Panc1 (cell line): ENCODE data around the gene BRAF. TPM values are rescaled to one million over a fixed set of nuclear protein-coding genes. Genes with fewer than 3 reads are reported as not detected.

ENCODE experiments used
- ATAC-seq: fragments of 200-7000 bp; cut with Tn5 transposase; 2 replicates; pipeline ENCODE4 v1.9.1; 2020; ENCODE audit warnings: mild to moderate bottlenecking, moderate library complexity
- BruUV-seq: library from RNA; stranded (reverse); fragments of 400-500 nt; replicated peaks from 2 replicates; lab custom pipeline; 2021; lab: Mats Ljungman, UMichigan
- CTCF ChIA-PET: fragments of 300-600 bp; sonication (Branson Sonifier 250); formaldehyde crosslinking; loops from one replicate; lab custom pipeline; 2022; ENCODE audit warnings: antibody characterized with exemption; lab: Charles Lee
- POLR2A ChIA-PET: fragments of 300-600 bp; sonication (Branson Sonifier 250); formaldehyde crosslinking; loops from one replicate; lab custom pipeline; 2022; ENCODE audit warnings: antibody characterized with exemption; lab: Charles Lee
- DNase-seq: peaks from one replicate; pipeline ENCODE4 v3.0.0-alpha.2; 2010; ENCODE audit warnings: low read depth, low spot score
- H3K27ac ChIP-seq: 2 replicates; pipeline ENCODE4 v1.5.1; 2011; ENCODE audit warnings: mild to moderate bottlenecking, low read length, inconsistent platforms
- H3K27me3 ChIP-seq: fragments of 200-500 bp; sonication (Bioruptor generic); 2 replicates; pipeline ENCODE4 v1.6.0; 2014; ENCODE audit warnings: low read length, inconsistent platforms; ENCODE audit not compliant: control insufficient read depth, insufficient read depth
- H3K36me3 ChIP-seq: fragments of 200-500 bp; sonication (Bioruptor generic); 2 replicates; pipeline ENCODE4 v1.5.1; 2014; ENCODE audit warnings: inconsistent platforms, mild to moderate bottlenecking, low read length, moderate library complexity; ENCODE audit not compliant: control insufficient read depth, insufficient read depth
- H3K4me1 ChIP-seq: 2 replicates; pipeline ENCODE4 v1.5.1; 2011; ENCODE audit warnings: inconsistent platforms, mild to moderate bottlenecking, low read length, moderate library complexity; ENCODE audit not compliant: control insufficient read depth, insufficient read depth
- H3K4me3 ChIP-seq, 2 experiments: 2 replicates each; pipeline ENCODE4 v1.5.1; 2011 to 2012; ENCODE audit warnings: low read depth in 2 of 2, low read length in 2 of 2, mild to moderate bottlenecking in 2 of 2, inconsistent platforms in 1 of 2, moderate library complexity in 1 of 2
- H3K9me3 ChIP-seq: fragments of 200-500 bp; sonication (Bioruptor generic); 2 replicates; pipeline ENCODE4 v1.5.1; 2014; ENCODE audit warnings: low read depth, mild to moderate bottlenecking, inconsistent platforms, low read length, moderate library complexity; ENCODE audit not compliant: control insufficient read depth, insufficient read depth
- CTCF ChIP-seq: fragments of 450-650 bp; IDR thresholded peaks from 2 replicates; pipeline ENCODE4 v1.5.1; 2017; ENCODE audit warnings: mild to moderate bottlenecking
- POLR2AphosphoS5 ChIP-seq: IDR thresholded peaks from 2 replicates; pipeline ENCODE4 v1.6.1; 2012; ENCODE audit warnings: mild to moderate bottlenecking, low read depth, low read length, moderate library complexity
- SIN3A ChIP-seq: IDR thresholded peaks from 2 replicates; pipeline ENCODE4 v1.6.1; 2012; ENCODE audit warnings: low read depth, mild to moderate bottlenecking, low read length, moderate library complexity, borderline replicate concordance; ENCODE audit not compliant: insufficient read depth
- TCF7L2 ChIP-seq: IDR thresholded peaks from 2 replicates; pipeline ENCODE4 v1.6.1; 2011; ENCODE audit warnings: mild to moderate bottlenecking, low read depth, low read length, inconsistent platforms
- in situ Hi-C: cut with HindIII; loops from 2 replicates; pipeline ENCODE4 v1.10.0; 2016; ENCODE audit warnings: low sequenced_read_pairs, low pct_unique_long_range_greater_than_20kb
- intact Hi-C: fragments of 100-400 bp; cut with micrococcal nuclease; formaldehyde crosslinking; loops from one replicate; pipeline ENCODE4 v1.10.0; 2022; ENCODE audit not compliant: unreplicated experiment
- total RNA-seq: library from RNA; stranded (reverse); gene quantifications from one replicate; pipeline ENCODE4 v1.2.1, GENCODE V29; 2021; ENCODE audit not compliant: unreplicated experiment
- TF ChIP-seq, protein P1 (sequence below), 2 experiments: IDR thresholded peaks; 2 replicates each; pipeline ENCODE4 v1.6.1; 2011 to 2012; ENCODE audit warnings: low read depth in 2 of 2, control low read depth in 1 of 2, low read length in 1 of 2, mild to moderate bottlenecking in 1 of 2, moderate library complexity in 1 of 2; ENCODE audit not compliant: insufficient read depth in 1 of 2

BRAF gene
- total RNA-seq, 1 experiment from 2014 or later: 26.3 TPM

GRCh38 chr7:140689199-140690152 lies 235.3 kb downstream of the BRAF start:
- intact Hi-C loops: no loop called here
- Histone ChIP-seq H3K4me3 (no peak overlapping the region), H3K4me1 (no peaks in the 10 kb centered on the region), H3K27me3 (no peaks in the 10 kb centered on the region), H3K9me3 (no peaks in the 10 kb centered on the region), H3K36me3 (no peaks in the 10 kb centered on the region), H3K27ac (no peak overlapping the region)
- no peak for DNase-seq
- POLR2A ChIA-PET: interaction anchor here (0.7 kb wide), 1 partner anchor 195 kb away, joined by 4 read pairs; no protein-coding TSS in a partner anchor
- no peak for ATAC-seq
- no peak for TF ChIP-seq SIN3A
- TF ChIP-seq, protein P1, sequence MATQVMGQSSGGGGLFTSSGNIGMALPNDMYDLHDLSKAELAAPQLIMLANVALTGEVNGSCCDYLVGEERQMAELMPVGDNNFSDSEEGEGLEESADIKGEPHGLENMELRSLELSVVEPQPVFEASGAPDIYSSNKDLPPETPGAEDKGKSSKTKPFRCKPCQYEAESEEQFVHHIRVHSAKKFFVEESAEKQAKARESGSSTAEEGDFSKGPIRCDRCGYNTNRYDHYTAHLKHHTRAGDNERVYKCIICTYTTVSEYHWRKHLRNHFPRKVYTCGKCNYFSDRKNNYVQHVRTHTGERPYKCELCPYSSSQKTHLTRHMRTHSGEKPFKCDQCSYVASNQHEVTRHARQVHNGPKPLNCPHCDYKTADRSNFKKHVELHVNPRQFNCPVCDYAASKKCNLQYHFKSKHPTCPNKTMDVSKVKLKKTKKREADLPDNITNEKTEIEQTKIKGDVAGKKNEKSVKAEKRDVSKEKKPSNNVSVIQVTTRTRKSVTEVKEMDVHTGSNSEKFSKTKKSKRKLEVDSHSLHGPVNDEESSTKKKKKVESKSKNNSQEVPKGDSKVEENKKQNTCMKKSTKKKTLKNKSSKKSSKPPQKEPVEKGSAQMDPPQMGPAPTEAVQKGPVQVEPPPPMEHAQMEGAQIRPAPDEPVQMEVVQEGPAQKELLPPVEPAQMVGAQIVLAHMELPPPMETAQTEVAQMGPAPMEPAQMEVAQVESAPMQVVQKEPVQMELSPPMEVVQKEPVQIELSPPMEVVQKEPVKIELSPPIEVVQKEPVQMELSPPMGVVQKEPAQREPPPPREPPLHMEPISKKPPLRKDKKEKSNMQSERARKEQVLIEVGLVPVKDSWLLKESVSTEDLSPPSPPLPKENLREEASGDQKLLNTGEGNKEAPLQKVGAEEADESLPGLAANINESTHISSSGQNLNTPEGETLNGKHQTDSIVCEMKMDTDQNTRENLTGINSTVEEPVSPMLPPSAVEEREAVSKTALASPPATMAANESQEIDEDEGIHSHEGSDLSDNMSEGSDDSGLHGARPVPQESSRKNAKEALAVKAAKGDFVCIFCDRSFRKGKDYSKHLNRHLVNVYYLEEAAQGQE (IDR thresholded peaks at IDR 0.05; ENCODE audit: insufficient read depth in 1 of 2, low read depth in 2 of 2, low read length in 1 of 2): no peak
- in situ Hi-C loops: no loop called here
- BruUV-seq: no TSS peak
- CTCF ChIA-PET: no interaction called here

- BruUV-seq: no TSS peak
Measured at GRCh38 chr7:140688341-140688740, 236.4 kb downstream of the BRAF start.

More at GRCh38 chr7:140688341-140688740, 236.4 kb downstream of the BRAF start:
- H3K27me3 ChIP-seq: no peaks in the 10 kb centered on the region
- H3K4me1 ChIP-seq: no peaks in the 10 kb centered on the region
- ChIA-PET CTCF (no interaction called here), POLR2A (interaction anchor here (0.7 kb wide), 1 partner anchor 194 kb away, joined by 4 read pairs; no protein-coding TSS in a partner anchor)
- H3K36me3 ChIP-seq: no peaks in the 10 kb centered on the region
- in situ Hi-C loops (no loop called here), intact Hi-C loops (no loop called here)
- H3K9me3 ChIP-seq: no peaks in the 10 kb centered on the region
- H3K27ac ChIP-seq: no peak overlapping the region
- DNase-seq (no peak), ATAC-seq (no peak)
- no peak for TF ChIP-seq CTCF
- TF ChIP-seq POLR2AphosphoS5: no peak
- TF ChIP-seq, protein P1 (IDR thresholded peaks at IDR 0.05; ENCODE audit: insufficient read depth in 1 of 2, low read depth in 2 of 2, low read length in 1 of 2): no peak
- TF ChIP-seq TCF7L2: no peak
- no peak for TF ChIP-seq SIN3A
- H3K4me3 ChIP-seq: no peak overlapping the region
